COR-L47 (cell line): ENCODE measurements around the gene FRG2.
"Not testable (repeated sequence)": the region's sequence is repeated elsewhere in the genome, so short reads cannot be mapped to it uniquely, and the experiment has no call there.

Source experiments
- DNase-seq: peaks from one replicate; lab custom pipeline; 2025; lab: John Stamatoyannopoulos, UW

FRG2 gene

DNA sequence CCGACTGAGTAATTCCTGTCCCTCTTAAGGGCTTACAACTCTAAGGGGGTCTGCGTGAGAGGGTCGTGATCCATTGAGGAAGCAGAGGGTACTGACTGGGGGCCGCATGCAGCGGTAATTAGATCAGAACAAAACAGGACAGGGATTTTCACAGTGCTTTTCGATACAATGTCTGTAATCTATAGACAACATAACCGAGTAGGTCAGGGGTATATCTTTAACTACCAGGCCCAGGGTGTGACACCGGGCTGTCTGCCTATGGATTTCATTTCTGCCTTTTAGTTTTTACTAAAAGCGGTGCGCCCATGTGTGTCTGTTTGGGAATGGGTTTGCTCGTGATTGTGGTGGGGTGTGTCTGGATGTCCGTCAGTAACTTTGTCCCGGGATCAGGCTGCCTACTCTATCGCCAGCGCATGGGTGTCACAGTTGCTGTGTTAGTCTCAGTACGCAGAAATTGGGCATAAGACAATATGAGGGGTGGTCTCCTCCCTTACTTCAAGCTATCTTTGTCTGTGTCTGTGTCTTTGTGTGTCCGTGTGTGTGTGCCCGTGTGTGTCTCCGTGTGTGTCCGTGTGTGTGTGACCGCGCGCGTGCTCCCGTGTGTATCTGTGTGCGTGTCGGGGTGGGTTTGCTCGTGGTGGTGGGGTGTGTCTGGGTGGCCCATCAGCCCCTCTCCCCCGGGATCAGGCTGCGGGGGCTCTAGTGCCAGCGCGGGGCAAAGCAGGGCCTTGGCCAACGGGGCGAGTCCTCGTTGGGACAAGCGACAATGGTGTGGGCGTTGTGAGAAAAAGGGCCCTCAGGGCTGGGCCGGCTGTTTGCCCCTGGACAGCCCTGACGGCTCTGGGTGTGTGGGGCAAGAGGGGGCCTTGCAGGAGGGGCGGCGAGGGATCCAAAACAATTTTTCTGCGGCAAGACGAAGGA is 10.4 kb downstream of the FRG2 start:
- DNase-seq = no peak

DNA sequence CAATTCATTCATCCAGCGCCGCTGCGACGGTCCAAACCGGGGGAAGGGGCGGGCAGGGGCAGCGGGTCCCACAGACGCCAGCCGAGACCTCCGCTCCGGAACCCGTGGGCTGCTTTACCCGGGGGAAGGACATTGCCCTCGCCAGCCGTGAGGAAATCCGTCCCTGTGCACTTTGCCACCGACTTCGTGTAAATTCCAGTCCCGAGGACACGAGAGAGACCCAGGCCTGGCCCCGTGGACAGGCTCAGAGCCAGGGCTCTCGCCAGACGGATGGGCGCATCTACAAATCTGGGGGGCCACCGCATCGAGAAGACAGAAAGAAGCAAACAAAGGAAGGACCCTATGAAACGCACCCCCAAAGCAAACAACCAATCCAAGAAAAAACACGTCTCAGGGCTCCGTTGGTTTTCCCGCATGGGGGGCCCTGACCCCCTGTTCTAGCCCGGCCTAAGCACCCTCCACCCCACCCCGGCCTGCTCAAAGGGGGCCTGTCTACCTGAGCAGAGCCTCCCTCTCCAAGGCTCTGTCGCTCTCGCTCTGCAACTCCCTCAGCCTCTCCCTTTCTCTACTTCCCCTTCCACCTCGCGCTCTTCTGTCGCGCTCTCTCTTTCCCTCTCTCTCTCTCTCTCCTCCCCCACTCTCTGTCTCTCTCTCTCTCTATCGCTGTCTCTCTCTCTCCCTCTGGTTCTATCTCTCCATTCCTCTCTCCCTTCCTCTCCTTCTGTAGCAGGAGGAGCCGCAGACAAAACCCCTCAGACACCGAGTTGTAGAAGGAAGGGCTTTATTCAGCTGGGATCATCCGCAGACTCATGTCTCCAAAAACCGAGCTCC is 11.3 kb downstream of the FRG2 start:
- DNase-seq = no peak

DNA sequence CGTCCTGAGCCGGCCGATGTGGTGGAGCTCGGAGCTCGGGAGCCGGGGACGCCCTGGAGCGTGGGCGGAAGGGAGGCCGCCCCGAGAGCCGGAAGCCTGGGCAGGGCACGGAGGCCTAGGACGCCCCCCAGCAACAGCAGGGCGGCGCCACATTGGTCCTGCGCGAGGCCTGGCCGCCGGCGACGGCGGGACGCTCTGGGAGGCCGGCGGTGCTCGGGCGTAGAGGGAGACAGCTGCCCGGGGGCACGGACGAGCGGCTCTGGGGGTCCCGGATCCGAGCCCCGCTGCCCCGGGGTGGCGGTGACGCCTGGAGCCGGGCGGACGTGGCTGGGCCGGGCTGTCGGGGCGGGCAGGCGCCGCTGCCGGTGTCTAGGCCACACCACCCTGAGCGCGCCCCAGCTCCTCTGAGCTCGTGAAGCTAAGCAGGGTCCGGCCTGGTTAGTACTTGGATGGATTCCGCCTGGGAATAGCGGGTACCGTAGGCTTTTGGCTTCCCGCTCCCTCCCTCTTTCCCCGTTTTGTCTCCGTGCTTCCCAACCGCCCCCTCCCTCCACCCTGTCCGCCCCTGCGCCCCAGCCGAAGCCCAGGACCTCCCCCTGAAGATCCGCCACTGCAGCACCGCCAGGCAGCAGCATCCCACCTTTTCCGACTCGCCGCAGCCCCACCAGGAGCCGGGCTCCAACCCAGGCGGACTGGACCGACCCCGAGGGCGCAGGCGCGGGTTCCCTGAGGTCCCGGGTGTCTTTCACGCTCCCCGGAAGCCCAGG is 12.1 kb downstream of the FRG2 start:
- DNase-seq = no peak

DNA sequence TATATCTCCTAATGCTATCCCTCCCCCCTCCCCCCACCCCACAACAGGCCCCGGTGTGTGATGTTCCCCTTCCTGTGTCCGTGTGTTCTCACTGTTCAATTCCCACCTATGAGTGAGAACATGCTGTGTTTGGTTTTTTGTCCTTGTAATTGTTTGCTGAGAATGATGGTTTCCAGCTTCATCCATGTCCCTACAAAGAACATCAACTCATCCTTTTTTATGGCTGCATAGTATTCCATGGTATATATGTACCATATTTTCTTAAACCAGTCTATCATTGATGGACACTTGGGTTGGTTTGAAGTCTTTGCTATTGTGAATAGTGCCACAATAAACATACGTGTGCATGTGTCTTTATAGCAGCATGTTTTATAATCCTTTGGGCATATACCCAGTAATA is 37.1 kb downstream of the FRG2 start:
- DNase-seq = not testable (repeated sequence)

DNA sequence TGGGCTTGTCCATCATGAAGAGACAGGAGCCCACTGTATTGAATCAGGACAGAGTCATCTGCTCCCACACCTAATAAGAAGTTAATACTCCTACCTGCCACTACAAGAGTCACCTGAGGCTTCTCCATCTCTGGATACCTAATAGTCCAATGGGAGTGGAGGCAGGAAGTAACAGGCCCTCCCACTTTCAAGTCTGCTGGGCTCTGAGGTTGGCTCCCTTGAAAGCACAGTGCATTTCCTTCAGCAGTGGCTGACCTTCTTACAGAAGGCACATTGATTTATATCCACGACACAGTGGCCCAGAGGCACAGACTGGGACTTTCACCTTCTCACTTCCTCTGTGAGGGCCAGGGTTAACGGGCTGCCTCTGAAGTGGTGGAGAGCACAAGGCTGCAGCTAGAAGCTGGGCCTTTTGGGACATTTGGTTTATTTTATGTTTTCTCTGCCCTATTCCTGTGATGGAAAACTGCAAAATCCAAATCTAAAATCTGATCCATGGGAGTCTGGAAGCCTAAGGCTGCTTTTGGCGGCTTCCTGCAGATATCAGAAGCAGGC is 38.1 kb downstream of the FRG2 start:
- DNase-seq = no peak

DNA sequence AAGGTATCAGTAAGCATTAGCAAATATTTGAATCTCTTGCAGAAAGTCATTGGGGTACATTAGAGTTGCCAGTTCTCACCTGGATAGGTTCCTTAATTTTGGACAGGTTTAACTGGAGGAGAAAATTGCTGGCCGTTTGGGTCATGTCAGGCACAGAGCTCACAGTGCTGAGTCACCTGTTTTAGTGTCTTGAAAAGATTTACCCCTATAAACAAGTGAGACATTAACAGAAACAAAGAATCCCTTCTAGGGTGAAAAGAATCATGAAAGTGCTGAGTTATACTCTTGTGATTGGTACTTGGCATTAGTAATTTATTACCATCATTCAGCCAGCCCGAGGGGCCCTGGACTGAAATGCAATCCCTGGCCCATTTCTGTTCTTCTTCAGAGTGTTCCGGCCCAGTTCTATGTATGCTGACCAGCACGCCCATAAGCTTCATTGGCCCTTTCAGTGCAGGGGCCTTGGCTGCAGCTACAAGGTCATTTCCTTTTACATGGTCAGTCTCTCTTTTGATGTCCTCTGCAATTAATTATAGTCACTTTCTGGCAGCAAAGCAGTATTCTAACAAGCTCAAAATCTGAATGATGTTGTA is 41.3 kb downstream of the FRG2 start:
- not testable (repeated sequence) for DNase-seq

DNA sequence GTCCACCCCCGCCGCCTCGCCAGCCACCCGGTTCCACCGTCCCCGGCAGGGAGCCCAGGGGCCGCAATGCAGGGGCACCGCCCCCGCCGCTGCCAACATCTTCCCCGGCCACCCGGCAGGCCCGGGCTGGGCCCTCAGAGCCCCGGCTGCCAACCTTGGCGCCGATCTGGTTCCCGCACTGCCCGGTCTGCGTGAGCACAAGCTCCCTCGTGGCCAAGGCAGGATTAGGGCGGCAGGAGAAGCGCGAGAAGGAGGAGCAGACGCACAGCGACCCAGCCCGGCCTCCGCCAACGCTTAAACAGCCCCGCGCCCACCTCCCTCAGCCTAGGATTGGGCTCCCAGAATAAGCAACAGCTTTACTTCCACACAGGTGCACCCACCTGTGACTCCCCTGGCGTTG is 42.4 kb downstream of the FRG2 start:
- not testable (repeated sequence) for DNase-seq

DNA sequence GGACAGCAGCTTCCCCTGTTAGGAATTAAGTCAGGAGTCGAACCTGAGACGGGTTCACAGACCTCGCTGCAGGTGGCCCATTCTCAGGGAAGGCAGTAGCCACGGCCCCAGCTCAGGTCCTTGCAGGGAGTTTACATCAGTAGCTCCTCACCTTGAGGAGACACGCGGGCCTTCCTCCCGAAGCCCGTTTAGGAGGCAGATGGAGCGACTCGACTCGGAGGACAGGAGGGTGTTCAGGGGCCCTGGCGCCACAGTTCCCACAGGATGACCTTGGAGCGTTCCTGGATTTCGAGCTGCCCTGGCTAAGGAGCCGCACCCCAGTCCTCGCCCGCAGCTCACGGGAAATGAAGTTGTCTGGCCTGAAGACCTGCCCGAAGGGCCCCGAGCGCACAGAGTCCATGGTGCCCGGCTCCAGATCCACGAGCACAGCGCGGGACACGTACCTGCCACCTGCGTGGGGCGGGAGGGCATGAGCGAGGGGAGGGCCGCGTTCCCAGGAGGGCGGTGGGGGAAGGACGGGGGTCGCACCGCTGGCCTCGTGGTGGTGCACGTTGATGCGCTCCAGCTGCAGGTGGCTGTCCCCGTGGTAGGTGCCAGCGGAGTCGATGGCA is 43.0 kb downstream of the FRG2 start:
- DNase-seq = not testable (repeated sequence)

DNA sequence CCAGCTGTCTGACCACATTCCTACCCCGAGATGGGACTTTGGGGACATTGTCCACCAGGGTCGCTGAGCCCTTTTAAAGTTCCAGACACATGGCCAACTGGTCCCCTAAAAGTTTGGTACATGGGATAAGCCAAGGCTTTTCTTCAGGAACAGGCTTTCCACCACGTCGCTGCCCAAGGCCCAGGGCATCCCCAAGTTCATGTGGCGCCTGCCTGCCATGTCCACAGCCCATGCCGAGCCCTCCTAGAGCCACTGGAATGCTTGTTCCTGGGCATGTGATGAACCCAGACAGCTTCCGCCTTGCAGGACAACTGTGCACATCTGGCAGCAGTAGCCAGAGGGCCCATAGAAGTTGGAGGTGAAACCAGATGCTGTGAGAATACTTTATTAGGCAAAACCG is 45.1 kb downstream of the FRG2 start:
- no peak for DNase-seq

DNA sequence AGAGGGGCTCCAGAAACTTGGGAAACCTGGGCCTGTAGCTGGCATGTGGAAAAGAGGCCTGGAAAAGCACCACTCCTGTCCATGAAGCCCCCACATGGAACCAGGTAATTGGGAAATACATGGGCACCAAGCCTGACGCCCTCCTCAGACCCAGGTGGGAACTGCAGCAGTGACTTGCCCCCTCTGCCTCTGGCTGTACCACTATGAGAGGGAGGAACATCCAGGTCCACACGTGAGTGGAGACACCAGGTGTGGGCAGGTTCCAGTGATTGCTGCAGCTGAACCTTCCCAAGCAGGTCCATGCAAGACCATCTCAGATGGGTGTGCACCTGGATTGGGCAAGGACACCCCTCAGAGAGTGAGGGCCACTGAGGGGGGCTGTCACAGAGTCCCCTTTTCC is 46.8 kb downstream of the FRG2 start:
- DNase-seq = not testable (repeated sequence)

DNA sequence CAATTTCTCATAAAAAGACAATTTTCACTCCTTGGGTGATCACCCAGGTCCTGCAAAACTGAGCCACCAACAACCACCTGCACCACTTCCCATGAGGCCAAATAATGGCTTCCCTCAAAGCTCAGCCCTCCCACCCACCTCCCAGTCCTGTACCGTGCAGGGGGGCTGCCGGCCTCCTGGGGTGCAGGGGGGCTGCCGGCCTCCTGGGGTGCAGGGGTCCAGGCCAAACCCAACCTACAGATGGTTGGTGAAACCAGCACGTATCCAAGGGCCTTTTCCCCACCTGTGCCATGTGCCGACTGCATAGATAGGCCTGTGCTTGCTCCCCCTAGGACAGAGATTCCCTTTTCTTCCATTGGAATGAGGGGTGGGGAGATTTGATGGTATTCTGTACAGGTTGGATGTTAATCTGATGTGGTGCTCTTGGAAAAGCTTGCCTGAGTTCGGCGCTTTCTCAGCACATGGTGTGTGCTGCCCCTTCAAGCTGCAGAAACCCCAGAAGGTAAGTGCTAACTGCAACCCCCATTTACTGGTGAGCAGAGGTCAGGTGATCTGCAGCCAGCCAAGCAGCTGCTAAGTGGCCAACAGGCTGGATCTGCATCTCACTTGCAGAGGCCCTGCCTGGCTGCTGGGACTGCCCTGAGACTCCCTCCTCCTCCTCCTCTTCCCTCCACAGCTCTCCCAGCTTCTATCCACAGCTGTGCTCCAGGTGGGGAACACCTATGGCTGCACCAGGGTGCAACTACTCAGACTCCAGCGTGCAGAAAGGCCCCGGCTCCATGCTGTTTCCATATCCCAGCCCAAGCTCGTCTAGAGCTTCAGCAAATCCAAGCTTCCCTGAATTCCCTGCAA is 47.6 kb downstream of the FRG2 start:
- DNase-seq = no peak
